Hepatocyte (in vitro differentiated cells): ENCODE measurements around the gene PTPN13. TPM values are rescaled to one million over a fixed set of nuclear protein-coding genes. Genes with fewer than 3 reads are reported as not detected.

Experiments used
- DNase-seq: peaks from one replicate; pipeline ENCODE4 v3.0.0-alpha.2; 2016; ENCODE audit warnings: low spot score
- H2AFZ ChIP-seq: fragments of 200-600 bp; sonication (generic); 2 replicates; pipeline ENCODE4 v1.6.0; 2016; ENCODE audit warnings: antibody characterized with exemption, mild to moderate bottlenecking
- H3K27ac ChIP-seq: fragments of 200-600 bp; sonication (generic); 2 replicates; pipeline ENCODE4 v1.5.1; 2016; ENCODE audit warnings: mild to moderate bottlenecking
- H3K27me3 ChIP-seq: fragments of 200-600 bp; sonication (generic); 2 replicates; pipeline ENCODE4 v1.6.1; 2016
- H3K36me3 ChIP-seq: fragments of 200-600 bp; sonication (generic); replicated peaks from 2 replicates; pipeline ENCODE4 v1.5.1; 2016; ENCODE audit warnings: low read depth; ENCODE audit not compliant: insufficient read depth
- H3K4me1 ChIP-seq: fragments of 200-600 bp; sonication (generic); 2 replicates; pipeline ENCODE4 v1.5.1; 2016; ENCODE audit warnings: mild to moderate bottlenecking, moderate library complexity; ENCODE audit not compliant: insufficient read depth
- H3K4me2 ChIP-seq: fragments of 200-600 bp; sonication (generic); 2 replicates; pipeline ENCODE4 v1.6.0; 2016
- H3K4me3 ChIP-seq: fragments of 200-600 bp; sonication (generic); 2 replicates; pipeline ENCODE4 v1.5.1; 2016; ENCODE audit warnings: mild to moderate bottlenecking
- H3K79me2 ChIP-seq: fragments of 200-600 bp; sonication (generic); 2 replicates; pipeline ENCODE4 v1.6.0; 2017; ENCODE audit warnings: mild to moderate bottlenecking
- H3K9me2 ChIP-seq: fragments of 200-600 bp; sonication (generic); replicated peaks from 2 replicates; pipeline ENCODE4 v1.6.0; 2017; ENCODE audit warnings: mild to moderate bottlenecking; ENCODE audit not compliant: insufficient read depth
- H3K9me3 ChIP-seq: fragments of 200-600 bp; sonication (generic); 2 replicates; pipeline ENCODE4 v1.5.1; 2016; ENCODE audit warnings: low read depth, mild to moderate bottlenecking
- H4K20me1 ChIP-seq: fragments of 200-600 bp; sonication (generic); 2 replicates; pipeline ENCODE4 v1.6.0; 2016; ENCODE audit warnings: mild to moderate bottlenecking; ENCODE audit not compliant: insufficient read depth, poor library complexity, severe bottlenecking
- EZH2 ChIP-seq: fragments of 200-600 bp; sonication (generic); IDR thresholded peaks from 2 replicates; pipeline ENCODE4 v1.6.1; 2016; ENCODE audit warnings: antibody characterized with exemption, mild to moderate bottlenecking, borderline replicate concordance
- EZH2phosphoT487 ChIP-seq: fragments of 200-600 bp; sonication (generic); IDR thresholded peaks from one replicate; pipeline ENCODE4 v1.6.1; 2018; ENCODE audit warnings: antibody characterized with exemption, mild to moderate bottlenecking, low read depth, moderate library complexity; ENCODE audit not compliant: unreplicated experiment, severe bottlenecking
- WGBS: methylation state at CpG from one replicate; pipeline ENCODE4 v1.1.6; 2016; ENCODE audit warnings: low lambda C conversion rate; ENCODE audit errors: missing lambda C conversion rate; 5-methylcytosine and 5-hydroxymethylcytosine counted together
- polyA plus RNA-seq: library from polyadenylated mRNA; unstranded; fragments of >200 nt; fragmentation: Nextera tagmentation; extraction: Ambion mirVana; gene quantifications from 2 replicates; pipeline ENCODE4 v1.2.1, GENCODE V29; 2016
- total RNA-seq: library from RNA; depleted of rRNA; stranded (reverse); fragments of >200 nt; gene quantifications from 2 replicates; pipeline ENCODE4 v1.2.3, GENCODE V29; 2014
- TF ChIP-seq, protein P1 (sequence below): fragments of 200-600 bp; sonication (generic); IDR thresholded peaks from 2 replicates; pipeline ENCODE4 v1.5.1; 2016; ENCODE audit warnings: antibody characterized with exemption, mild to moderate bottlenecking; ENCODE audit not compliant: poor library complexity

PTPN13 gene
- total and polyA plus RNA-seq, 2 experiments from 2014 or later, result 12.6 to 52.8 TPM

DNA sequence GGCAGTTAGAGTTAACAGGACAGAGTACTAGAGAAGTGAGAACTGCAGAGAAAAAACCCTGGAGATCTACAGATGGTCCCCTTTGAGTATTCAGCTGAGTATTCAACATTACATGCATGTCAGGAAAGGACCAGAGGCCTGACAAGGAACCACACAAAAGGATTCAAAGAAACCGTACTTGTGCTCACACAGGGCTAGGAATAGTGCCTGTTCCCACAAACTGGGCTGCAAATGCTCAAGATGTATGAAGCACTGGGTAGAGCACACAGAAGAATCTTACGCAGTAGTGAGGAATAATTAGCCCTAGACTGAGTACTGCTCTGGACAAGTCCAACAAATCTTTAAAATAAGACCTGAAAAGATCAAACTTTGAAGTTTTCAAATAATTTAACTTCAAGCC is 17.6 kb downstream of the PTPN13 start:
- Histone ChIP-seq H3K27ac (no peak overlapping the region), H4K20me1 (peaks cover 2% of the 10 kb centered on the region), H3K4me3 (no peak overlapping the region), H3K9me2 (no peaks in the 10 kb centered on the region), H3K27me3 (no peaks in the 10 kb centered on the region), H3K4me2 (no peak overlapping the region), H3K4me1 (no peaks in the 10 kb centered on the region), H3K36me3 (no peaks in the 10 kb centered on the region), H2AFZ (no peak overlapping the region), H3K79me2 (peaks cover 87% of the 10 kb centered on the region), H3K9me3 (no peaks in the 10 kb centered on the region)
- 89% methylated on average over 2 of the region's 2 CpGs for WGBS
- no peak for TF ChIP-seq EZH2
- TF ChIP-seq, protein P1, sequence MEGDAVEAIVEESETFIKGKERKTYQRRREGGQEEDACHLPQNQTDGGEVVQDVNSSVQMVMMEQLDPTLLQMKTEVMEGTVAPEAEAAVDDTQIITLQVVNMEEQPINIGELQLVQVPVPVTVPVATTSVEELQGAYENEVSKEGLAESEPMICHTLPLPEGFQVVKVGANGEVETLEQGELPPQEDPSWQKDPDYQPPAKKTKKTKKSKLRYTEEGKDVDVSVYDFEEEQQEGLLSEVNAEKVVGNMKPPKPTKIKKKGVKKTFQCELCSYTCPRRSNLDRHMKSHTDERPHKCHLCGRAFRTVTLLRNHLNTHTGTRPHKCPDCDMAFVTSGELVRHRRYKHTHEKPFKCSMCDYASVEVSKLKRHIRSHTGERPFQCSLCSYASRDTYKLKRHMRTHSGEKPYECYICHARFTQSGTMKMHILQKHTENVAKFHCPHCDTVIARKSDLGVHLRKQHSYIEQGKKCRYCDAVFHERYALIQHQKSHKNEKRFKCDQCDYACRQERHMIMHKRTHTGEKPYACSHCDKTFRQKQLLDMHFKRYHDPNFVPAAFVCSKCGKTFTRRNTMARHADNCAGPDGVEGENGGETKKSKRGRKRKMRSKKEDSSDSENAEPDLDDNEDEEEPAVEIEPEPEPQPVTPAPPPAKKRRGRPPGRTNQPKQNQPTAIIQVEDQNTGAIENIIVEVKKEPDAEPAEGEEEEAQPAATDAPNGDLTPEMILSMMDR, result no peak
- no peak for TF ChIP-seq EZH2phosphoT487
- DNase-seq, result no peak

DNA sequence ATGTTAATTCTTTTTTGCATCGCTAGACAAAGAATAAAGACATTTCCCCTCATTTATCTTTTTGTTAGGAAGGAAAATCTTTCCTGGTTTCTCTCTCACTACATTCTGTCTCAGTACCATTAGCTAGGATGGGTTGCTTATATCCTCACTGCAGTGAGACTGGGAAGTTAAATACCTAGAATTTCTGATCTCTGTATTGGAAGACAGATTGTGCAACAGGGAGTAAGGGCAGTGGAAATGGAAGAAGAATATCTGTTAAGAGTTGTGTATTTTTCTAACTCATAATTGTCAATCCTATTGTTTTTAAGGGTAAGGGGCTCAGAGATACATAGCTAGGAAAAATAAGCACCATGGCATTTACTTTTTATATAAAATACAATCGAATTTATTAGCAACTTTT is 19.6 kb downstream of the PTPN13 start:
- Histone ChIP-seq H3K9me2 (no peaks in the 10 kb centered on the region), H2AFZ (no peak overlapping the region), H3K79me2 (peaks cover 75% of the 10 kb centered on the region), H3K27ac (no peak overlapping the region), H3K36me3 (no peaks in the 10 kb centered on the region), H3K27me3 (no peaks in the 10 kb centered on the region), H3K9me3 (no peaks in the 10 kb centered on the region), H4K20me1 (no peaks in the 10 kb centered on the region), H3K4me1 (no peaks in the 10 kb centered on the region), H3K4me3 (no peak overlapping the region), H3K4me2 (no peak overlapping the region)
- TF ChIP-seq, protein P1, result no peak
- no peak for TF ChIP-seq EZH2
- TF ChIP-seq EZH2phosphoT487, result no peak
- 90% methylated on average over 2 of the region's 2 CpGs for WGBS
- no peak for DNase-seq

DNA sequence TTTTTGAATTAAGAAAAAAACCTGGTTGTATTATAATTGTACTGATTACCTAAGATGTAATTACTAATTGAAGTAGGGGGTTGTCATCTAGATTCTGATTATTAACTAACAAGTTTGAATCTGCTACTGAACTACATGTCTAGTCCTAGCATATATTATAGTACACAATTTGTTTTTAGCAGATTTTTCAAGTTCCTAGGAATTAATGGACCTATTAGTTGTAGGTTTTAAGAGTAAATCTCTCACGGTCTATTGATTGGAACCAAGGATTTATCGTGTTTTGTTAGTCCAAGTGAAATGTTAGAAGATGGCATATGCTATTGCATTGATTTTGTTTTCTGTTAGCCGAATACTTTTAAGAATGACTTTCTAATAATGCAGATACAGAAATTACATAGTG is 20.8 kb downstream of the PTPN13 start:
- no peak for TF ChIP-seq EZH2phosphoT487
- TF ChIP-seq, protein P1, result no peak
- TF ChIP-seq EZH2, result no peak
- no peak overlapping the region for H3K4me3 ChIP-seq
- H3K9me2 ChIP-seq, result no peaks in the 10 kb centered on the region
- no peaks in the 10 kb centered on the region for H3K27me3 ChIP-seq
- H3K27ac ChIP-seq, result no peak overlapping the region
- peaks cover 83% of the 10 kb centered on the region for H3K79me2 ChIP-seq
- no peak overlapping the region for H2AFZ ChIP-seq
- H3K4me1 ChIP-seq, result no peaks in the 10 kb centered on the region
- no peaks in the 10 kb centered on the region for H4K20me1 ChIP-seq
- no peak for DNase-seq
- no peak overlapping the region for H3K4me2 ChIP-seq
- WGBS, result 94% methylated on average over 3 of the region's 3 CpGs
- no peaks in the 10 kb centered on the region for H3K36me3 ChIP-seq
- H3K9me3 ChIP-seq, result no peaks in the 10 kb centered on the region

DNA sequence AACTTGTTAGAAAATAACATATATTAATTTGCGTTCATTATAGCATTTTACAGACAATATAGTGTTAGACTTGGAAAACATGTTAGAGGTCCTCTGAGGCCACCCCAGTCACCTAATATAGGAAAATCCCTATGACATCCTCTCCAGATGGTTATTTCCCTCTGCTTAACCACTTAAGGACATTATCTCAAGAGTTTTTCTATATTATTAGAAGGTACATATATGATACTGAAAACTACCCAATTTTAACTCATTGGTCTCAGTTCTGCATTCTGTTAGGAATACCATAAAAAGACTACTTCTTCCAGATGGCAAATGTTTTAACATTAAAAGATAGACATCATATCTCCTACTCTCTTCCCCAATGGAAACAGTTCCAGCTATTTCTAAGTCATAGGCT is 21.4 kb downstream of the PTPN13 start:
- Histone ChIP-seq H3K4me2 (no peak overlapping the region), H3K4me1 (no peaks in the 10 kb centered on the region), H3K27me3 (no peaks in the 10 kb centered on the region), H3K79me2 (peaks cover 83% of the 10 kb centered on the region), H3K4me3 (no peak overlapping the region), H3K36me3 (no peaks in the 10 kb centered on the region), H3K9me2 (no peaks in the 10 kb centered on the region), H2AFZ (no peak overlapping the region), H3K9me3 (no peaks in the 10 kb centered on the region), H3K27ac (no peak overlapping the region), H4K20me1 (no peaks in the 10 kb centered on the region)
- WGBS, result 88% methylated on average over 1 of the region's 1 CpG
- DNase-seq, result no peak
- TF ChIP-seq EZH2phosphoT487 (no peak), EZH2 (no peak)
- TF ChIP-seq, protein P1, result no peak
